Spleen (tissue), 11 donors: ENCODE results near the gene TSACC. TPM values are rescaled to one million over a fixed set of nuclear protein-coding genes. Genes with fewer than 3 reads are reported as not detected.
"Not testable (repeated sequence)": the region's sequence is repeated elsewhere in the genome, so short reads cannot be mapped to it uniquely, and the experiment has no call there.

Source experiments
- DNase-seq: peaks from one replicate; pipeline ENCODE4 v3.0.0-alpha.2; 2020
- H3K27ac ChIP-seq, 8 donors: fragments of 200-600 bp; sonication (generic) in 7 of 8; 1 replicate in 4 of 8; 2 replicates in 4 of 8; pipeline versions ENCODE4 v1.5.0 to v1.8.0; 2016 to 2021; ENCODE audit warnings: inconsistent platforms in 4 of 8, mild to moderate bottlenecking in 4 of 8, moderate library complexity in 1 of 8
- H3K27me3 ChIP-seq, 7 donors: fragments of 200-600 bp; sonication (generic) in 6 of 7; replicated peaks in 1 of 7; 1 replicate in 4 of 7; 2 replicates in 3 of 7; pipeline versions ENCODE4 v1.5.0 to v1.8.0; 2016 to 2021; ENCODE audit warnings: inconsistent platforms in 3 of 7, mild to moderate bottlenecking in 1 of 7
- H3K36me3 ChIP-seq, 6 donors: fragments of 200-600 bp; sonication (generic) in 5 of 6; 1 replicate in 4 of 6; 2 replicates in 2 of 6; pipeline versions ENCODE4 v1.5.0 to v1.8.0; 2016 to 2021; ENCODE audit warnings: inconsistent platforms in 2 of 6
- H3K4me1 ChIP-seq, 6 donors: fragments of 200-600 bp; sonication (generic) in 5 of 6; 1 replicate in 3 of 6; 2 replicates in 3 of 6; pipeline versions ENCODE4 v1.5.0 to v1.8.0; 2016 to 2021; ENCODE audit warnings: inconsistent platforms in 3 of 6
- H3K4me3 ChIP-seq, 8 donors: fragments of 200-600 bp; sonication (generic) in 7 of 8; 1 replicate in 4 of 8; 2 replicates in 4 of 8; pipeline versions ENCODE4 v1.5.0 to v1.8.0; 2016 to 2021; ENCODE audit warnings: inconsistent platforms in 4 of 8, mild to moderate bottlenecking in 4 of 8, moderate library complexity in 2 of 8
- H3K9me3 ChIP-seq, 8 donors: fragments of 200-600 bp; sonication (generic) in 7 of 8; 1 replicate in 4 of 8; 2 replicates in 4 of 8; pipeline versions ENCODE4 v1.5.0 to v1.8.0; 2016 to 2021; ENCODE audit warnings: inconsistent platforms in 4 of 8
- CTCF ChIP-seq, 11 experiments: fragments of 200-600 bp in 7 of 11; fragments of 450-650 bp in 4 of 11; sonication (generic) in 4 of 11; IDR thresholded peaks in 8 of 11; conservative IDR thresholded peaks in 3 of 11; 1 replicate in 7 of 11; 2 replicates in 4 of 11; pipeline versions ENCODE4 v1.4.0 to v1.8.0; 2016 to 2021; ENCODE audit warnings: antibody characterized with exemption in 11 of 11, inconsistent platforms in 4 of 11, mild to moderate bottlenecking in 1 of 11
- POLR2A ChIP-seq, 3 donors: fragments of 450-650 bp; IDR thresholded peaks; one replicate each; pipeline ENCODE4 v1.5.1; 2017; ENCODE audit warnings: antibody characterized with exemption in 3 of 3, mild to moderate bottlenecking in 1 of 3
- POLR2AphosphoS5 ChIP-seq, 3 donors: sonication (generic); formaldehyde crosslinking; IDR thresholded peaks; one replicate each; pipeline ENCODE4 v1.5.1; 2017; ENCODE audit warnings: antibody characterized with exemption in 3 of 3
- WGBS, 5 donors: extraction: QIAGEN DNeasy Blood & Tissue Kit in 3 of 5; methylation state at CpG; one replicate each; pipeline versions ENCODE4 v1.1.5 to v1.1.7; 2013 to 2018; 5-methylcytosine and 5-hydroxymethylcytosine counted together
- intact Hi-C: fragments of 100-400 bp; cut with DNase I; formaldehyde crosslinking; loops from one replicate; pipeline ENCODE4 v1.15.0; 2023; ENCODE audit warnings: low total_unique reads
- polyA plus RNA-seq, 3 donors: library from polyadenylated mRNA; stranded (reverse); fragments of 200-250 nt; gene quantifications; one replicate each; pipeline ENCODE4 v1.2.1, GENCODE V29; 2013
- total RNA-seq, 7 donors: library from RNA; depleted of rRNA in 3 of 7; stranded (reverse); fragments of >200 nt in 3 of 7; fragmentation: NEBNext Ultra II Directional in 4 of 7; extraction: Animal tissue kit (Norgen Biotek cat#: 25700) in 4 of 7; gene quantifications; one replicate each; pipeline versions ENCODE4 v1.1.0 to v1.2.1, GENCODE V29; 2016 to 2021
- donor health status: healthy with polysubstance abuse.
- donor health status: DM: no; HTN: no; CAD: no; lungs with moderate emphysema.
- donor health status: DM: no; HTN: no; CAD: no.
- donor health status: Bipolar disorder and iron deficiency.
- donor health status: healthy.
- donor health status: DM: no; HTN: no; CAD: no.
- donor health status: DM: yes; HTN: yes; CAD: no.

The TSACC gene
- total and polyA plus RNA-seq, 10 donors = 0.41 to 1.4 (median 1.3) TPM; not detected in 7

DNA sequence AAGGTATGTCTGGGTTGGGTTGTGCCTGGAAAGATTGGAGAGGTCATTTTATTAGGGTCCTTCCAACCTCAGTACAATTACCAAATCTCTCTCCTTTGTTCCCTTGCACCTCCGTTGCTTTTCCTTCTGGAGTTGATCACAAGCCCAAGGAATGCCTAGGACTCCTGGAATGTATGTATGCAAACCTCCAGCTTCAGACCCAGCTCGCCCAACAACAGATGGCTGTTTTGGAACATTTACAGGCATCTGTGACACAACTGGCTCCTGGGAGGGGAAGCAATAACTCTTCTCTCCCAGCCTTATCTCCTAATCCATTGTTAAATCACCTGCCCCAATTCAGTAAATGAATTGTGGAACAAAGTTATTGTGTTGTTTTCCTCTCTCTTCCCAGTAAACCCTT lies 8.3 kb downstream of the TSACC start:
- DNase-seq = no peak
- Histone ChIP-seq H3K27ac (no peak overlapping the region), H3K36me3 (no peaks in the 10 kb centered on the region), H3K27me3 (peaks cover 0 to 10% (median 0%) of the 10 kb centered on the region in 7 donors), H3K4me1 (no peaks in the 10 kb centered on the region), H3K4me3 (no peak overlapping the region), H3K9me3 (no peaks in the 10 kb centered on the region)
- TF ChIP-seq POLR2AphosphoS5 (IDR thresholded peaks at IDR 0.05) (no peak), POLR2A (IDR thresholded peaks at IDR 0.05) (no peak), CTCF (IDR thresholded peaks at IDR 0.05 in 8 of 11, conservative IDR thresholded peaks at IDR 0.05 in 3 of 11) (no peak)
- 61 to 89% (median 70%) methylated on average over 2 of the region's 2 CpGs for WGBS, 5 donors
- intact Hi-C loops = no loop called here

DNA sequence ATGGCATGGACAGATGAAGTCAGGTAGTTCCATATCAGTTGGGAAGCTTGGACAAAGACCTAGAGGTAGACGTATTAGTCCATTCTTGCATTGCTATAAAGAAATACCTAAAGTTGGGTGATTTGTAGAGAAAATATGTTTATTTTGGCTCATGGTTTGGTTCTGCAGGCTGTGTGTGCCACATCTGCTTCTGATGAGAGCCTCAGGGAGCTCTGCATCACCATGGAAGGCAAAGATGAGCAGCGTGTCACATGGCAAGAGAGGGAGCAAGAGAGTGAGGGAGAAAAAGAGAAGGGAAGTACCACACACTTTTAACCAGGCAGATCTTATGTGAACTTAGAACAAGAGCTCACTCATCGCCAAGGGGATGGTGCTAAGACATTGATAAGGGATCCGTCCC lies 9.0 kb downstream of the TSACC start:
- Histone ChIP-seq H3K4me1 (no peaks in the 10 kb centered on the region), H3K9me3 (no peaks in the 10 kb centered on the region), H3K27ac (no peak overlapping the region), H3K27me3 (peaks cover 0 to 10% (median 0%) of the 10 kb centered on the region in 7 donors), H3K4me3 (no peak overlapping the region), H3K36me3 (no peaks in the 10 kb centered on the region)
- TF ChIP-seq POLR2AphosphoS5 (IDR thresholded peaks at IDR 0.05) = no peak
- no peak for TF ChIP-seq CTCF (IDR thresholded peaks at IDR 0.05 in 8 of 11, conservative IDR thresholded peaks at IDR 0.05 in 3 of 11)
- TF ChIP-seq POLR2A (IDR thresholded peaks at IDR 0.05) = no peak
- WGBS, 5 donors = 84 to 89% (median 87%) methylated on average over 4 of the region's 4 CpGs
- DNase-seq = no peak
- intact Hi-C loops = no loop called here

DNA sequence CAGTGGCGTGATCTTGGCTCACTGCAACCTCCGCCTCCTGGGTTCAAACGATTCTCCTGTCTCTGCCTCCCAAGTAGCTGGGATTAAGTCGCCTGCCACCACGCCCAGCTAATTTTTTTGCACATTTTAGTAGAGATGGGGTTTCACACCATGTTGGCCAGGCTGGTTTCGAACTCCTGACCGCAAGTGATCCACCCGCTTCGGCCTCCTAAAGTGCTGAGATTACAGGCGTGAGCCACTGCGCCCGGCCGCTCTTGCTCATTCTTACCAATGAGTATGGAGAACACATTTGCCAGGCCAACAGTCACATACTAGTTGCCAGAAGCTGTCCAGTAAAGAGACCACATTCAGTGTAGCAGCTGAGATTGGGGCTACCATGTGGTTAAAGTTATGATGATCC lies 14.2 kb downstream of the TSACC start:
- H3K4me1 ChIP-seq, intact Hi-C loops, H3K36me3 ChIP-seq, H3K27ac ChIP-seq, H3K4me3 ChIP-seq, H3K9me3 ChIP-seq: not testable (repeated sequence)
- WGBS, 5 donors = 91 to 97% (median 93%) methylated on average over 13 of the region's 13 CpGs
- H3K27me3 ChIP-seq = peaks cover 0 to 27% (median 16%) of the 10 kb centered on the region in 7 donors
- peak; percentile 33 for DNase-seq

DNA sequence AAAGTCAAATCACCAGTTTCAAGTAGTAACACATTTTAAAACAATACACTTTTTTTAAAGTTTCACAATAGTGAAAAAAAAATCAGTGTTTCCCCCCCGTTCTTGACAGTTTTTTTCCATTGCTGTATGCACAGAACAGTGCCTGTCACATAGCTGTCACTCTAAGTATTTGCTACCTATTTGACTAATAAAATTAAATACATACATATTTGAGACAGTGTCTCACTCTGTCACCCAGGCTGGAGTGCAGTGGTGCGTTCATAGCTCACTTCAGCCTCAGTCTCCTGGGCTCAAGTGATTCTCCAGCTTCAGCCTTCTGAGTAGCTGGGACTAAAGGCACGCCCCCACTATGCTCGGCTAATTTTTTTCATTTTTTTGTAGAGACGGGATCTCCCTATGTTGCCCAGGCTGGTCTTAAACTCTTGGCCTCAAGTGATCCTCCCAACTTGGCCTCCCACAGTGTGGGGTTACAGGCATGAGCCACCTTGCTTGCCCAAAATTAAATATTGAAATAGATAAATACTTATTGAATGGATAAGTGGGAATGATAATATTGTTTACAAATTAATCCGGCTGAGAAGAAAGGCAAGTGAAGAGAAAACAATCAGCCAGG lies 18.0 kb downstream of the TSACC start:
- no peaks in the 10 kb centered on the region for H3K36me3 ChIP-seq
- H3K4me3 ChIP-seq = no peak overlapping the region
- peaks cover 0 to 40% (median 16%) of the 10 kb centered on the region in 7 donors for H3K27me3 ChIP-seq
- intact Hi-C loops = no loop called here
- no peak overlapping the region for H3K27ac ChIP-seq
- no peak for TF ChIP-seq CTCF (IDR thresholded peaks at IDR 0.05 in 8 of 11, conservative IDR thresholded peaks at IDR 0.05 in 3 of 11)
- no peak for TF ChIP-seq POLR2AphosphoS5 (IDR thresholded peaks at IDR 0.05)
- no peak for TF ChIP-seq POLR2A (IDR thresholded peaks at IDR 0.05)
- H3K4me1 ChIP-seq = peaks cover 0 to 9% (median 5%) of the 10 kb centered on the region in 6 donors
- DNase-seq = peak; percentile 2
- no peaks in the 10 kb centered on the region for H3K9me3 ChIP-seq
- WGBS, 5 donors = 47 to 55% (median 50%) methylated on average over 6 of the region's 6 CpGs
